NCI-H2171 (cell line): ENCODE data around the gene IRGQ.
"Not testable (repeated sequence)": the region's sequence is repeated elsewhere in the genome, so short reads cannot be mapped to it uniquely, and the experiment has no call there.

ENCODE experiments used
- DNase-seq: peaks from one replicate; lab custom pipeline; 2025; lab: John Stamatoyannopoulos, UW

The IRGQ gene

DNA sequence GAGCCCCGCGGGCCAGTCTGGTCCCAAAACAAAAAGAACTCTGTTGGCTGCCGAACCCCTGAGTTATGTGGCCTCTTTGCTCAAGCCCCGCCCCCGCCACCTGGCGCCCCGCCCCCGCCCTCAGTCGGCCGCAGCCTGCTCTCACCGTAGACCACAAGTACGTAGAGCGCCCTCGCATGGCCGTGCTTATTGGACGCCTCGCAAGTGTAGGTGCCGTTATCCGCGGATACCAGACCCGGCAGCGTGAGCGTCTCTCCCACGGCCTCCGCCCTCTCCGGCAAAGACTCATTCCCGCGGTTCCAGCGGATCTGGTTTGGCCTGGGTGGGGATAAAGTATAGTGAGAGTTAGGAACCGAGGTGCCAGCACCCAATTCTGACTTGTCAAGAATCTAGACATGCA, 29.0 kb upstream of the IRGQ start:
- no peak for DNase-seq

DNA sequence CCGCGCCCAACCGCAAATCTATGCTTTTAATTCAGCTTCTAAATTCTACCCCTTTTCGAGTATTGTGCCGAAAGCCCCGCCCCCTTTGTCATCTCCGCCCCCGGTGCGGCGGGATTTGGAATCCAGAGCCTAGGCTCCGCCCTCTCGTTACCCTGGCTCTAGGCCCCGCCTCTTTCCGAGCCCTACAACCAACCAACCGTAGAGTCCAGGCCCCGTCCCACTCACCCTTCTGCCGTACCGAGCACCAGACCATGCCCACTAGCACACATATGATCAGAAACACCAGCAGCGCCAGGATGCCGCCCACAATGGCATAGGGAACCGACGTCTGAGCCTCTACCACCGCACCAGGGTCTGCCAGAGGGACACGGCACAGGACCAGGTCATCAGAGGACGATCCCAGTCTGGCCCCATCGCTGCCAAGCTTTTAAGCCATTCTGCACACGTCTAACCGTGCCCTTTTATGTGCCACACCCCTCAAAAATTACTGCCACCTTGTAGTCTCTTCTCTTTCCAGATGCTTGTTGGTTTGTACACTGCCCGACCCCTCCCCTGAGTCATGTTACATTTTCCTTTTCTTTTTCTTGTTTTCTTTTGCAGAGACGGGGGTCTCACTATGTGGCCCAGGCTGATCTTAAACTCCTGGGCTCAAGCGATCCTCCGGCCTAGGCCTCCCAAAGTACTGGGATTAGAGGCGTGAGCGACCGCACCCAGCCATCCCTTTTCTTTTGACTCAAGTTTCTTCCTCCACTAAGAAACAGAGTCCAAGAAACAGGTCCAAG, 28.1 kb upstream of the IRGQ start:
- no peak for DNase-seq

DNA sequence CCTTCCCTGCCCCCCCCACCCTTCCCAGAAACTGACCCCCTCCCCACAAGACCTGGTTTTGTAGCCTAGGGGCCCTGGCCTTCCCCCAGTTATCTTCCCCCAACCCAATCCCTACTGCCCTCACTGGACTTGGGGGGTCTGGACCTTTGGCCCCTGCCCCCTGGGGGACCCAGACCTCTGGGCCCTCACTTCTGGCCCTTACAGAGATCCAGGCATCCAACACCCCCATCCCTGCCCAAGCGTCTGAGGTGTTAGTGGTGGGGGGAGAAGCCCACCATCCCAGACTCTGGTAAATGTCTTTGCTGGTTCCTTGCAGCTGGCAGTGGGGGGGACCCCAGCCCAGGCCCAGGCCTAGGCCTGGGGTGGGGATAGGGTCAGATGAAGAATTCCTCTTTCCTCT, 27.0 kb upstream of the IRGQ start:
- no peak for DNase-seq

DNA sequence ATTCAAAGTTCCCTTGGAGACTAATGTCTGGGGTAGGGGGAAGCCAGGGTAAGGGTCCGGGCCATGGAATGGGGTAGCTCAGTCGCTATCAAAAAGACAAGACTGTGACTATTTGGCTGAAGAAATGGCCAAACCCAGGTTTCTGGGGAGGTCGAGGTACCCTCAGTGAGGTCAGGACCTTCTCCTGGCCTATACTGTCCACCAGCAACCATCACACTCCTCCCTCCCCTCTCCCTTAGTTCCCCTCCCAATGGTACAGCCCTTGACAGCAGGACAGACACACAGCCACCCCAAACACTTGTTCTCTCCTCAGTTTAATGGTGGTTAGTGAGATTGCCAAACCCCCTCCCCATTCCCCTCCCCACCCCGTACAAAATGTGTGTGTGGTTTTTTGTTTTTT, 26.1 kb upstream of the IRGQ start:
- DNase-seq = no peak

DNA sequence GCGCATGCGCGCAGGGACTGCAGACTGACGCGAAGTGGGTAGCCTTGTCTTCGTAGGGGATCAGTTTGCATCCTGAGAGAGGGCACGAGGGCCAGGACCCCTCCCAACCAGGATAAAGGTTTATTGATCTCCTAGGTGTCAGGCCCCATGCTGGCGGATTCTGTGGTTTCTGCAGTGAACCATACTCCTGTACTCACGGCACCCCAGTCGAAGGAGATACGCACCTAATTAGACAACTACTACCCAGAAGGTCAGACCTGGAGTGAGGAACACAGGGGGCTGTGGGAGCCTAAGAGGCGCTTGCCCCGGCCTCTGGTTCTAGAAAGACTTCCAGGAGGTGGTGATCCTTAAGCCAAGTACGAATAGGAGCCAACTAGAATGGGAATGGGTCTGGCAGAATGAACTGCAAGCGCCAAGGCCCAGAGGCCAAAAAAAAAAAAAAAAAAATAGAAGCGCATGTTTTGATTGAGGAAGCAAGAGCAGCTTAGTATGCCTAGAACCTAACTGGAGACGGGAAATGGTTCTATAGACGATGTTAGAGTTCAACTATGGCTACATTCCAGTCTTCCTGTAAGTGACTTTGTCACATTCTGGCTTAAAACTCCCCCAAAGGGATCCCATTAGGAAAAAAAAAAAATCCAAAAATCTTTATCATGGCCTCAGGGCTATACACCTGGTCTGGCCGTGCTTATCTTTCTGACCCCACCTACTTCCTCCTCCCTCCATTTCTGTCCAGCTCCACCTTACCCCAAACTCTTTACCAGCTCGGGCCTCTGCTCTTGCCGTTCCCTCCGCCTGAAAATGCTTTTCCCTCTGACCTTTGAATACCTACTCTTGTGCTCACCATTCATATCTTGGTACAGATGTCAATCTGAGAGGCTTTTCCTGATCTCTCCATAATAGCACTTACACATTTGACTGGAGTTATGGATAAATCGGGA, 24.4 kb upstream of the IRGQ start:
- DNase-seq = no peak

DNA sequence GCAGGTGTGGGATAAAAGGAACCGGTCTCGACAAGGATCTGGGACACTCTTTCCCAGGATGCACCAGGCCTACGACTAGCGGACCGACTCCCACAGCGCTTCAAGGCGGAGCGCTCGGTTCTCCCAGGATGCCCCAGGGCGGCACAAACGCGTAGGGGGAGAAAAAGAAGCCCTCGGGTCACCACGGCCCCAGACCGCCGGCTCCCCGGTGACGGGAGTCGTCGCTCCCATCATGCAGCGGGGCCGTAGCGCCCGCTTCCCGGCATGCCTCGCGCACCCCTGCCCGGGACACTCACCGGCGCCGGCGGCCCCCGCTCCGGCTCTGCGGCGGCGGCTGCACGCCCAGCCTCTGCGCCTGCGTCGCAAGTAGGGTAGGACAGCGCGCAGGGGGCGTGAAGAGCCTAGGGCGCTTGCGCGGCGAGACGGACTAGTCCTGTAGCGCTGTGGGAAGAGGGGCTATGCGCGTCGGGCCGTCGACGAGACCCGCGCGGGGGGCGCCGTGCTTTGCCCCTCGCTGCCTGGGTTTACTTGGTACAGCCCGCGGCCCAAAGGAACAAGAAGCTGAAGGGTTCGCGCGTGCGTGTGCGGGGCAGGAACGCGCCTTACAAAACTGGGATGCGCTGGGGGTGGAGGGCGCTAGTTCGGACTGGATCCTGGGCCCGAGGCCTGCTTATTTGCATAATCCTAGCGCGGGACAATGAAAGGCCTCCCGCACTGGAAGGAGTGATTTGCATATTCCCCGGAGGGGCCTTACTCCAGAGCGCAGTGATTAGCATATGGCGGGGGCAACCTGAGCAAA, 23.5 kb upstream of the IRGQ start, which contains the start of gene ZNF428:
ZNF428 (minus strand) TSS at position 368 of the 799 bp plus-strand sequence. CDS start 5,325 bp downstream, outside the sequence.
- peak; percentile 95 for DNase-seq

DNA sequence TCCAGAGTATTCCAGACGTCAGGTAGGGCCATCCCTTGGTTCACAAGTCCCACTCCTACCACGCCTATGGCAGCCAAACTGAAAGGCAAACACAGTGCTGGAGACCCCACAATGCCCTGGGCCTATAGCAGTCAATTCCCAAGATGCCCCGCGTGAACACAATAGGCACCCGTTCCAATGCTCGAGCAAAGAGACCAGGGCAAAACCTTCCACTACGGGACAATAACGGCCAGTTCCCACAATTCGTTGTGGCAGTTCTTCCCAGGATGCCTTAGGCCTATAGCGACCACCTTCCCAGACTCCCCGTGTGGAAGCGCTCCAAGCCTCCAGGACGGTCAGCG, 23.0 kb upstream of the IRGQ start:
- peak; percentile 79 for DNase-seq

DNA sequence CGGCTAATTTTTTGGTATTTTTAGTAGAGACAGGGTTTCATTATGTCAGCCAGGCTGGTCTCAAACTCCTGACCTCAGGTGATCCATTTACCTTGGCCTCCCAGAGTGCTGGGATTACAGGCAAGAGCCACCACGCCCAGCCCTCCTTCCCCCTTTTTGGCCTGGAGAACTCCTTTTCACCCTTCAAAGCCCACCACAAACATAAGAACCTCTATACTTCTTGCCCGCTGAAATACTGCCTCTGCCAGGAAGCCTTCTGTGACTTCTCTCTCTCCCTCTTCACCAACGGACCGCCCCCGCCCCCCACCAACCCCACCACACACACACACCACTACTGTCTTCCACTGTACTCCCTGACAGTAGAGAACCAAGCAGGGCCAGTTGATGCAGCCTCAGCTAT, 21.0 kb upstream of the IRGQ start:
- no peak for DNase-seq

DNA sequence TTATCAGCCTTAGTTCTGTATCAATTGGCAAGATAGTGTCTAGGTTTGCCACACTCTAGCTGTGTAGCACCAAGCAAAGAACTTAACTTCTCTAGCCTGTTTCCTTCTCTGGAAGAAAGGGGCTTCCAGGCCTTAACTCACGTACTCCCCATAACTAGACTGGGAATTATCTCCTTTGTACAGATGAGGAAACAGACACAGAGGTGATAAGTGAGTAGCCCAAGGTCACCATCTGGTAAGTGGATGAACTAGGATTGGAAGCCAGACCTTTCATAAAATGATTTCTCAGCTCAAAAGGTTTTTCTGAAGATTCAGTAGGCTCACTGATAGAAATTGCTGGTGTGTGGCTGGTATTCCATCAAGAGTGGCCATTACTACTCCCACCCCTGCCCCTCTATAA, 20.4 kb upstream of the IRGQ start:
- DNase-seq = no peak

DNA sequence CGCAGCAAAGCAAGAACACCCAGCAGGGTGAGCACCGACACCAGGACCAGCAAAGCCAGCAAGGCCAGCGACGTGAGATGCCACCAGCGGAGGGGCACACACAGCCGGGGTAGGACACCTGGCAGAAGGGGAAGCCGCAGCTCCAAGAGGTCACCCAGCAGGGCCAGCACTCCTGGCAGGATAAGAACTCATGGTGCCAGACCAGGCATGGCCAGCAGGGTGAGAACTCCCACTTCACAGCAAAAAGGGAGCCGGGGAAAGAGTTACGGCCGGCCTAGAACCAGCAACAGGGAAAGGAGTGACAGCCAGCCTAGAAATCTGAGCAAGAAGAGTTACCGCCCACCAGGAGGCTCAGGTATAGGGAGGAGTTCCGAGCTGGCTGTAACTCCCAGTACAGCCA, 16.4 kb upstream of the IRGQ start:
- no peak for DNase-seq

DNA sequence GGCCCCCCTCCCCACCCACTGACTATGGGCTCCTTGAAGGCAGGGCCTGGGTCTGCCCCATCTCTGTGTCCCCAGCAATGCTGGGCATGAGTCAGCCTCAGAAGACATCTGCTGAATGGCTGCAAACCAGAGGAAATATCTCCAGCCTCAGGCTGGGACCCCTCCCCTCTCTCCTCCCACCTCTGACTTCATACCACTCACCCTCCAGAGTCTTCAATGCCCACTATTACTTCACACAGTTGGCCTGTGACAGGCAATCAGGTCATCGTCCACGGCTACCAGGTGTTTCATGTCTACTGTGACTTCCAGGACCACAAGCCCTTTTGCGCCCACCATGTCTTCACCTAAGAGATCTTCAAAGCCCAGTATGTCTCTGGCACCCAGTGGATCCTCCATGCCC, 15.9 kb upstream of the IRGQ start, which contains the start of gene SRRM5:
SRRM5 (plus strand) TSS at position 301 of the 400 bp plus-strand sequence; CDS start at position 335, 34 bp downstream.
- no peak for DNase-seq

DNA sequence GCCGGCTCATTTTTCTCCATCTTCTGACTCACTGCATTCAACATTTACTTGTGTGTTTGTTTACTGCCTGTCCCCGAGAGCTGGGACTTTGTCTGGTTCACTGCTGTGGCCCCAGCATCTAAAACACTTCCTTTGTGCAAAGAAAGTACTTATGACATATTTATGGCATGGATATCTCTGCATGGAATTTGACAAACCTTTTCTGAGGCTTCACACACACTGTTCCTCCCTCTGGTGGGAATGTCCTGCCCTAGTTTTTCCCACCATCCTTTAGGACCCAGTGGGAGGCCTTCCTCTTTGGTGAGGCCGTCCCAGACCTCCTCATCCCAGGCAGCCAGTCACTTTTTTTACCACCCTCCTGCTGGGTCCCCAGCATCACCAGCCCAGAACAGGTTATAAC, 14.6 kb upstream of the IRGQ start:
- DNase-seq = no peak

DNA sequence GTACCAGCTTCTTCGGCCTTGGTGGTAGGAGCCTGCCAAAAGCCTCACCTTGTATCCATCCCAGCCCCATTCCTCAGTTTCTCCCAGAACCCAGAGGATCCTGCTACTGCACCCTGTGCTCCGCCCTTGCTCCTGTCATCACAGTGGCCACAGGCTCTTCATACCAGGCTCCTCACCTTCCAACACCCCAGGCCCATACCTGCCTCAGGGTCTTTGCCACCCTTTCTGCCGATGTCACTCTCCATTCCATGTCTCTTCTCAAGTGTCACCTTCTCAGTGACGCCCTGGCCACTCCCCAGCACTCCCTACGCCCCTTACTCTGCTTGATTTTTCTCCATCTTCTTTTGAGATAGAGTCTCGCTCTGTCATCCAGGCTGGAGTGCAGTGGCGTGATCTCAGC, 13.9 kb upstream of the IRGQ start:
- DNase-seq = no peak

DNA sequence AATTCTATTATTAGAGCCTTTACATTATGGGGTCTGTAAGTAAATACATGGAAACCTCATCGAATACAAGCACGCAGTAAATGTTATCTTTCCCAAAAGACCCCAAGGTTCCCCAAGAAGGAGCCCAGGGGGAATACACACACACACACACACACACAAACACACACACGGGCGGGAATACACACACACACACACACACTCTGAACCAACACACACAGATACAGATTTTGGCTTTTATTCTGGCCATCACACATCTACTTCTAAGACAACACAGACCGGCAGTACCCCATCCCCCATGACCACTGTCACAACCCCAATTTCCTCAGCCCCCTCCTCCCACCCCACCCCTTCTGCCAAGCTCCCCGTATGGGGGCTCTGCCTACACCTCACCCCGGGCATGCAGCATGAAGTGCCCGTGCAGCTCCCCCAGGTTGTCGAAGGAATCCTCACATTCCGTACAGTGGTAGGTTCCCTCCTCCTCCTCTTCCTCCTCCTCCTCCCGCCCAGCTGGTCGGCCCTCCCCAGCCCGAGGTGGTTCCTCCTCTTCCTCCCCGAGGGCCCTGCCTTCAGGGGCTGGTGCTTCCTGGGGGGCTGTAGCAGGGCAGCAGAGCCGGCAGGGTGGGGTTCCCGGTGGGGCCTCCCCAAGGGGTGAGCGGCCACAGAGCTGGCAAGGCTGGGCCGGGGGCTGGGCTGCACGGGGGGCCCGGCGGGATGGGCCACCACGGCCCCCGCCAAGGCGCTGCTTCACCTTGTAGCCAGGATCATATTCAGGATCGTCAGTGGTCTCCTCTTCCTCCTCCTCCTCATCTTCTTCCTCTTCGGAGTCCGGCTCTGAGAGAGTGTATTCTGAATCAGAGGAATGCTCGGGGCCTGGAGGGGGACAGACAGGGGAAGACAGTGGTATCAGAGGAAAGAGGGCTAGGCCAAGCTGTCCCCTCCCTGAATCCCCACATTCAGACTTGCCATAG, 11.6 kb upstream of the IRGQ start:
- no peak for DNase-seq

DNA sequence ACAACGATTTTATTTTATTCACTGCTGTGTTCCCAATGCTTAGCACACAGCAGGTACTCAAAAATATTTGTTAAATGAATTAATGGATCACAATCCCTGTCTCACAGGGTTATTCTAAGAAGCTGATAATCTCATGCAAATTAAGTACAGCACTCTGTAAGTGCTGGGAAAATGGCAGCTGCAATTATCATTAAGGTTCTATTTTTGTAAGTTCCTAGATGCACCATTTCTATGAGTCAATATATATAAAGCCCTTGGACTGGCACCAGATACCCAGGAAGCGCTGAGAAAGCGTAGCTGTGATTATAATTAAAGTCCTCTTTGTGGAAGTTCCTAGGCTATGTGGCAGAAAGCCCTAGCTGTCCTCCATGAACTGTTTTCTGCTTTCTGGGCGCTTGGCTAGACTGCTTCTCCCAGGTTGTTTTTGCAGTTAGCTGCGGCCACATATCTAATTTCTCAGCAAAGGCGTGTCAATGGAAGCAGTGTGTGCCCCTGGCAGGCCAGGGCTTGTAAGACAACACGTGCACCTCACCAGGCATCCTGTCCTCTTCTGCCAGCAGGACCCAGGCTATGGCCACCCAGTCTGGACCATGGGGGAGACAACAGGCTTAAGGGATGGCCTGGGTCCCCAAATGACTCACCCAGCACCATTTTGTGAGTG, 10.8 kb upstream of the IRGQ start:
- DNase-seq = peak; percentile 4

DNA sequence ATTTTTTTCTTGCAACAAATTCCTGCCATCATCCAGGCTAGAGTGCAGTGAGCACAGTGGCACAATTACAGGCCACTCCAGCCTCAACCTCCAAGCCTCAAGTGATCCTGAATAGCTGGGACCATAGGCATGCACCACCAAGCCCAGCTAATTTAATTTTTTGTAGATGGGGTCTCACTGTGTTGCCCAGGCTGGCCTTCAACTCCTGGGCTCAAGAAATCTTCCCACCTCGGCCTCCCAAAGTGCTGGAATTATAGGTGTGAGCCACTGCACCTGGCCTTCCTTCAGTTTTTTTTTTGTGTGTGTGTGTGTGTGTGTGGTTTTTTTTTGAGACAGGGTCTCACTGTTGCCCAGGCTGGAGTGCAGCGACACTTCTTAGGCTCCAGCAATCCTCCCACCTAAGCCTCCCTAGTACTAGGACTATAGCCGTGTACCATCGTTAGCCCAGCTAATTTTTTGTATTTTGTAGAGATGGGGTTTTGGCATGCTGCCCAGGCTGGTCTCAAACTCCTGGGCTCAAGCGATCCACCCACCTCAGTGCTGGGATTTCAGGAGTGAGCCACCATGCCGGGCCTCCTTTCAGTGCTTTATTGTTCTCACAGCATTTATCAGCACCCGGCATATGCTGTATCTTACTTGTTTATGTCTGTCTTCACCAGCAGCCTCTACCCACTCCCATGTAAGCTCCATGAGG, 10.1 kb upstream of the IRGQ start:
- DNase-seq = peak; percentile 19

DNA sequence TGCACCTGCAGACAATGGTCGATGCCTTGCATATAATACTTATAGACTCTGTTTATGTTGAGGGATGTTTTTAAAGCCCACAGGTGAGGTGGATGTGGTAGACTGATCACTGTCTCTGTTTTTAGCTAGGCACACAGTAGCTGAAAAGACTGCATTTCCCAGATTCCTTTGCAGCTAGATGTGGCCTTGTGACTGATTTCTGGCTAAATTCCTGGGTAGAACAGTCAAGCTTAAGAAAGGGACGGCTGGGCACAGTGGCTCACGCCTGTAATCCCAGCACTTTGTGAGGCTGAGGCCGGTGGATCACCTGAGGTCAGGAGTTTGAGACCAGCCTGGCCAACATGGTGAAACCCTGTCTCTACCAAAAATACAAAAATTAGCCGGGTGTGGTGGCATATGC, 4.4 kb upstream of the IRGQ start:
- not testable (repeated sequence) for DNase-seq

DNA sequence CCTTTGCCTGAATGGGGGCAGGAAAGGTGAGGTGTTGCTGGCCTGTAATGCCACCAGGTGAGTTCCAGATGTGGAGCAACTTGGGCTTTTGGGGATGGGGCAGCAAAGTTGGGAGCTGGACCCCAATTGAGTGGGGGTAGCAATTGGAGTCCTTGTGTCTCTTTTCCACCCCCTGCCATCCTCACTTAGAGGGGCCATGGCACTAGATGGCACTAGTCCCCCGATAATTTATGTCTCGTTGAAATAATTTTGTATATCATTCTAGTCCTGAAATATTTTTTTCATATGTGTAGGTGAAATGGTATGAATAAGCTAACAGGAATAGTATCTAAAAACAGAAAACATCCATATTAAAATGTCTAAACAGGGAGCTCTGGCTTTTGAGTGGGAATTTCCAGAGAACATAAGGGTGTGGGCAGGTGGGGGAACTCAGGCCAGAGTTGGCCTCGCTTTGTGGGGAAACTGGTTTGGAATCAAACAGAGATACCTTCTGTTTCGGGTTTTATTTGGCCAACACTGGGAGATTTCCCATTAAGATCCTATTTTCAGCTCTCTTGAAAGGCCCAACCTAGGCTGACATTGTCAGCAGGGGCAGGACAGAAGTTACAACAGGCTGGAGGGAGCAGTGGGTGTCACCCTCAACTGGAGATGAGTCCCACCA, 3.8 kb upstream of the IRGQ start:
- no peak for DNase-seq
